HepG2 (cell line): ENCODE data around the gene TMEM131L.

Source experiments
- CEBPB ChIP-seq: IDR thresholded peaks from 2 replicates; pipeline ENCODE4 v1.6.1; 2011; ENCODE audit warnings: low read depth, low read length, improper control_type of control experiment, borderline replicate concordance
- GZF1 ChIP-seq: sonication (generic); formaldehyde crosslinking; IDR thresholded peaks from 2 replicates; pipeline ENCODE4 v1.5.1; 2020; ENCODE audit warnings: mild to moderate bottlenecking, missing genetic modification reagents
- MAFK ChIP-seq, 2 experiments: IDR thresholded peaks in 1 of 2; conservative IDR thresholded peaks in 1 of 2; 2 replicates each; pipeline ENCODE4 v1.6.1; 2011; ENCODE audit warnings: improper control_type of control experiment in 2 of 2, low read length in 2 of 2
- NFYB ChIP-seq: sonication (generic); formaldehyde crosslinking; IDR thresholded peaks from 2 replicates; pipeline ENCODE4 v1.4.0; 2020; ENCODE audit warnings: missing genetic modification reagents
- SPEN ChIP-seq: sonication (generic); formaldehyde crosslinking; IDR thresholded peaks from 2 replicates; pipeline ENCODE4 v1.5.1; 2020; ENCODE audit warnings: low read depth, mild to moderate bottlenecking, missing genetic modification reagents
- YEATS2 ChIP-seq: sonication (generic); formaldehyde crosslinking; IDR thresholded peaks from 2 replicates; pipeline ENCODE4 v1.4.0; 2020; ENCODE audit warnings: missing genetic modification reagents, borderline replicate concordance
- TF ChIP-seq, protein P1 (sequence below): sonication (generic); formaldehyde crosslinking; IDR thresholded peaks from 2 replicates; pipeline ENCODE4 v1.5.0; 2020; ENCODE audit warnings: mild to moderate bottlenecking, missing genetic modification reagents, moderate library complexity
- TF ChIP-seq, protein P2 (sequence below): sonication (generic); formaldehyde crosslinking; IDR thresholded peaks from 2 replicates; pipeline ENCODE4 v1.4.0; 2020; ENCODE audit warnings: missing genetic modification reagents
- TF ChIP-seq, protein P3 (sequence below): sonication (generic); formaldehyde crosslinking; IDR thresholded peaks from 2 replicates; pipeline ENCODE4 v1.5.0; 2020; ENCODE audit warnings: missing genetic modification reagents
- TF ChIP-seq, protein P4 (sequence below): sonication (generic); formaldehyde crosslinking; IDR thresholded peaks from 2 replicates; pipeline ENCODE4 v1.4.0; 2020; ENCODE audit warnings: missing genetic modification reagents, borderline replicate concordance
- TF ChIP-seq, protein P5 (sequence below): sonication (generic); formaldehyde crosslinking; IDR thresholded peaks from 2 replicates; pipeline ENCODE4 v1.4.0; 2020; ENCODE audit warnings: low read depth, mild to moderate bottlenecking, missing genetic modification reagents

DNA sequence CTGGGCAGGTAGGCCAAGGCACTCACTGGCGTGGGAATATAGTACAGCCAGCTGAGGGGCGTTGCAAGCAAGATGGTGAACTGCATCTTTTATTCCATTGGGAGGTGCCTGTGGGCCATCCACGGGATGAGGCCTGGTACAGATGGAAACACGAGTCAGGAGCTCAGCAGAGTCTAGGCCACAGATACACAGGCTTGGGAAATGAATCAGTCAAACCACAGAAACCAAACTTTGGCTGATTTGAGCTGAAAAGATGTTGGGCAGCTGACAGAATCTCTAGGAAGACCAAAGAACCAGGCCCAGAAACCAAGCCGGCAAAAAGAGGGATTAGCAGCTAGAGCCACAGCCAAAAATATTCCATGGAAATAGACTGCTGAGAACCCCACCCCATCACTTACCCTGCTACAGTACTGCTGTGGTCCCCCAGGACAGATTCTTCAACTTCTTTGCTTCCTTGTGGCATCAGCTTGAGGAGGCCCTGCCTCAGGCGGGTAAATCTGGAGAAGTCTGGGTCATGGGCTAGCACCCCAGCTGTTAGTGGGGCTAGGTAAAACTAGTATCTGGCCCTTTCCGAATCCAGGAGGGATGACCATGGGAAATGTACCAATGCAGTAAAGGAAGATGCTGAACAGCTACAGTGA is 75.4 kb downstream of the TMEM131L start:
- TF ChIP-seq, protein P1, sequence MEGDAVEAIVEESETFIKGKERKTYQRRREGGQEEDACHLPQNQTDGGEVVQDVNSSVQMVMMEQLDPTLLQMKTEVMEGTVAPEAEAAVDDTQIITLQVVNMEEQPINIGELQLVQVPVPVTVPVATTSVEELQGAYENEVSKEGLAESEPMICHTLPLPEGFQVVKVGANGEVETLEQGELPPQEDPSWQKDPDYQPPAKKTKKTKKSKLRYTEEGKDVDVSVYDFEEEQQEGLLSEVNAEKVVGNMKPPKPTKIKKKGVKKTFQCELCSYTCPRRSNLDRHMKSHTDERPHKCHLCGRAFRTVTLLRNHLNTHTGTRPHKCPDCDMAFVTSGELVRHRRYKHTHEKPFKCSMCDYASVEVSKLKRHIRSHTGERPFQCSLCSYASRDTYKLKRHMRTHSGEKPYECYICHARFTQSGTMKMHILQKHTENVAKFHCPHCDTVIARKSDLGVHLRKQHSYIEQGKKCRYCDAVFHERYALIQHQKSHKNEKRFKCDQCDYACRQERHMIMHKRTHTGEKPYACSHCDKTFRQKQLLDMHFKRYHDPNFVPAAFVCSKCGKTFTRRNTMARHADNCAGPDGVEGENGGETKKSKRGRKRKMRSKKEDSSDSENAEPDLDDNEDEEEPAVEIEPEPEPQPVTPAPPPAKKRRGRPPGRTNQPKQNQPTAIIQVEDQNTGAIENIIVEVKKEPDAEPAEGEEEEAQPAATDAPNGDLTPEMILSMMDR (CRISPR knock-in tag): no peak
- TF ChIP-seq, protein P2, sequence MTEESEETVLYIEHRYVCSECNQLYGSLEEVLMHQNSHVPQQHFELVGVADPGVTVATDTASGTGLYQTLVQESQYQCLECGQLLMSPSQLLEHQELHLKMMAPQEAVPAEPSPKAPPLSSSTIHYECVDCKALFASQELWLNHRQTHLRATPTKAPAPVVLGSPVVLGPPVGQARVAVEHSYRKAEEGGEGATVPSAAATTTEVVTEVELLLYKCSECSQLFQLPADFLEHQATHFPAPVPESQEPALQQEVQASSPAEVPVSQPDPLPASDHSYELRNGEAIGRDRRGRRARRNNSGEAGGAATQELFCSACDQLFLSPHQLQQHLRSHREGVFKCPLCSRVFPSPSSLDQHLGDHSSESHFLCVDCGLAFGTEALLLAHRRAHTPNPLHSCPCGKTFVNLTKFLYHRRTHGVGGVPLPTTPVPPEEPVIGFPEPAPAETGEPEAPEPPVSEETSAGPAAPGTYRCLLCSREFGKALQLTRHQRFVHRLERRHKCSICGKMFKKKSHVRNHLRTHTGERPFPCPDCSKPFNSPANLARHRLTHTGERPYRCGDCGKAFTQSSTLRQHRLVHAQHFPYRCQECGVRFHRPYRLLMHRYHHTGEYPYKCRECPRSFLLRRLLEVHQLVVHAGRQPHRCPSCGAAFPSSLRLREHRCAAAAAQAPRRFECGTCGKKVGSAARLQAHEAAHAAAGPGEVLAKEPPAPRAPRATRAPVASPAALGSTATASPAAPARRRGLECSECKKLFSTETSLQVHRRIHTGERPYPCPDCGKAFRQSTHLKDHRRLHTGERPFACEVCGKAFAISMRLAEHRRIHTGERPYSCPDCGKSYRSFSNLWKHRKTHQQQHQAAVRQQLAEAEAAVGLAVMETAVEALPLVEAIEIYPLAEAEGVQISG: no peak
- TF ChIP-seq, protein P3, sequence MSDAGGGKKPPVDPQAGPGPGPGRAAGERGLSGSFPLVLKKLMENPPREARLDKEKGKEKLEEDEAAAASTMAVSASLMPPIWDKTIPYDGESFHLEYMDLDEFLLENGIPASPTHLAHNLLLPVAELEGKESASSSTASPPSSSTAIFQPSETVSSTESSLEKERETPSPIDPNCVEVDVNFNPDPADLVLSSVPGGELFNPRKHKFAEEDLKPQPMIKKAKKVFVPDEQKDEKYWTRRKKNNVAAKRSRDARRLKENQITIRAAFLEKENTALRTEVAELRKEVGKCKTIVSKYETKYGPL (CRISPR knock-in tag): no peak
- no peak for TF ChIP-seq GZF1 (CRISPR knock-in tag)
- TF ChIP-seq, protein P4, sequence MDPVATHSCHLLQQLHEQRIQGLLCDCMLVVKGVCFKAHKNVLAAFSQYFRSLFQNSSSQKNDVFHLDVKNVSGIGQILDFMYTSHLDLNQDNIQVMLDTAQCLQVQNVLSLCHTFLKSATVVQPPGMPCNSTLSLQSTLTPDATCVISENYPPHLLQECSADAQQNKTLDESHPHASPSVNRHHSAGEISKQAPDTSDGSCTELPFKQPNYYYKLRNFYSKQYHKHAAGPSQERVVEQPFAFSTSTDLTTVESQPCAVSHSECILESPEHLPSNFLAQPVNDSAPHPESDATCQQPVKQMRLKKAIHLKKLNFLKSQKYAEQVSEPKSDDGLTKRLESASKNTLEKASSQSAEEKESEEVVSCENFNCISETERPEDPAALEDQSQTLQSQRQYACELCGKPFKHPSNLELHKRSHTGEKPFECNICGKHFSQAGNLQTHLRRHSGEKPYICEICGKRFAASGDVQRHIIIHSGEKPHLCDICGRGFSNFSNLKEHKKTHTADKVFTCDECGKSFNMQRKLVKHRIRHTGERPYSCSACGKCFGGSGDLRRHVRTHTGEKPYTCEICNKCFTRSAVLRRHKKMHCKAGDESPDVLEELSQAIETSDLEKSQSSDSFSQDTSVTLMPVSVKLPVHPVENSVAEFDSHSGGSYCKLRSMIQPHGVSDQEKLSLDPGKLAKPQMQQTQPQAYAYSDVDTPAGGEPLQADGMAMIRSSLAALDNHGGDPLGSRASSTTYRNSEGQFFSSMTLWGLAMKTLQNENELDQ (CRISPR knock-in tag): no peak
- no peak for TF ChIP-seq MAFK (conservative IDR thresholded peaks at IDR 0.05 in 1 of 2, IDR thresholded peaks at IDR 0.05 in 1 of 2; ENCODE audit: low read length in 2 of 2)
- TF ChIP-seq YEATS2 (CRISPR knock-in tag): no peak
- no peak for TF ChIP-seq SPEN (CRISPR knock-in tag)
- no peak for TF ChIP-seq NFYB (CRISPR knock-in tag)
- TF ChIP-seq CEBPB: no peak
- TF ChIP-seq, protein P5, sequence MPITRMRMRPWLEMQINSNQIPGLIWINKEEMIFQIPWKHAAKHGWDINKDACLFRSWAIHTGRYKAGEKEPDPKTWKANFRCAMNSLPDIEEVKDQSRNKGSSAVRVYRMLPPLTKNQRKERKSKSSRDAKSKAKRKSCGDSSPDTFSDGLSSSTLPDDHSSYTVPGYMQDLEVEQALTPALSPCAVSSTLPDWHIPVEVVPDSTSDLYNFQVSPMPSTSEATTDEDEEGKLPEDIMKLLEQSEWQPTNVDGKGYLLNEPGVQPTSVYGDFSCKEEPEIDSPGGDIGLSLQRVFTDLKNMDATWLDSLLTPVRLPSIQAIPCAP (CRISPR knock-in tag): no peak
